Neural cell (in vitro differentiated cells): ENCODE data around the gene SPATA12. TPM values are rescaled to one million over a fixed set of nuclear protein-coding genes. Genes with fewer than 3 reads are reported as not detected.

Source experiments
- H2AFZ ChIP-seq: fragments of 200-600, 300-800 bp; sonication (generic), shearing (Covaris generic); 2 replicates; pipeline ENCODE4 v1.6.0; 2014; ENCODE audit warnings: low read depth, mild to moderate bottlenecking, antibody characterized with exemption, low read length, moderate library complexity
- H3F3A ChIP-seq: fragments of 200-600 bp; shearing (Covaris generic); 2 replicates; pipeline ENCODE4 v1.6.1; 2016; ENCODE audit warnings: mild to moderate bottlenecking, moderate library complexity, mixed read lengths, antibody characterized with exemption, low read length; ENCODE audit not compliant: insufficient read depth, poor library complexity, severe bottlenecking
- H3K27ac ChIP-seq: fragments of 200-600, 300-800 bp; sonication (generic), shearing (Covaris generic); 2 replicates; pipeline ENCODE4 v1.5.1; 2014; ENCODE audit warnings: mild to moderate bottlenecking, low read length, moderate library complexity
- H3K27me3 ChIP-seq: fragments of 300-800, 200-600 bp; sonication (generic), shearing (Covaris generic); 2 replicates; pipeline ENCODE4 v1.6.0; 2014; ENCODE audit warnings: mild to moderate bottlenecking, low read depth, low read length, moderate library complexity; ENCODE audit not compliant: insufficient read depth
- H3K36me3 ChIP-seq: fragments of 300-800, 200-600 bp; sonication (generic), shearing (Covaris generic); 2 replicates; pipeline ENCODE4 v1.5.1; 2014; ENCODE audit warnings: mild to moderate bottlenecking, antibody characterized with exemption, low read length, moderate library complexity; ENCODE audit not compliant: insufficient read depth
- H3K4me2 ChIP-seq: fragments of 300-800, 200-600 bp; sonication (generic), shearing (Covaris generic); 2 replicates; pipeline ENCODE4 v1.6.0; 2014; ENCODE audit warnings: mild to moderate bottlenecking, low read length
- H3K4me3 ChIP-seq: fragments of 300-800, 200-600 bp; sonication (generic), shearing (Covaris generic); 2 replicates; pipeline ENCODE4 v1.5.1; 2014; ENCODE audit warnings: mild to moderate bottlenecking, low read length, moderate library complexity
- H3K79me2 ChIP-seq: fragments of 200-600 bp; shearing (Covaris generic); replicated peaks from 2 replicates; pipeline ENCODE4 v1.6.0; 2014; ENCODE audit warnings: mild to moderate bottlenecking, low read length, moderate library complexity; ENCODE audit not compliant: insufficient read depth
- H3K9ac ChIP-seq: fragments of 300-800, 200-600 bp; sonication (generic), shearing (Covaris generic); 2 replicates; pipeline ENCODE4 v1.6.1; 2016; ENCODE audit warnings: mild to moderate bottlenecking, low read length, mixed read lengths
- H3K9me2 ChIP-seq: fragments of 200-600 bp; shearing (Covaris generic); 2 replicates; pipeline ENCODE4 v1.6.1; 2016; ENCODE audit warnings: mild to moderate bottlenecking, low read length, mixed read lengths; ENCODE audit not compliant: insufficient read depth
- H3K9me3 ChIP-seq: fragments of 200-600, 300-800 bp; sonication (generic), shearing (Covaris generic); 2 replicates; pipeline ENCODE4 v1.6.1; 2016; ENCODE audit warnings: mild to moderate bottlenecking, mixed run types, low read length, moderate library complexity, mixed read lengths
- H4K20me1 ChIP-seq: fragments of 200-600 bp; shearing (Covaris generic); 2 replicates; pipeline ENCODE4 v1.6.1; 2016; ENCODE audit warnings: mild to moderate bottlenecking, mixed run types; ENCODE audit not compliant: insufficient read depth
- CTCF ChIP-seq: fragments of 450-650 bp; IDR thresholded peaks from 2 replicates; pipeline ENCODE4 v1.5.1; 2014; ENCODE audit warnings: antibody characterized with exemption, mild to moderate bottlenecking, moderate library complexity; ENCODE audit not compliant: poor library complexity, severe bottlenecking
- EP300 ChIP-seq: fragments of 450-650 bp; conservative IDR thresholded peaks from 2 replicates; pipeline ENCODE4 v1.6.1; 2014; ENCODE audit warnings: antibody characterized with exemption, mild to moderate bottlenecking, moderate library complexity; ENCODE audit not compliant: poor library complexity, severe bottlenecking
- EZH2 ChIP-seq: fragments of 200-600, 300-800 bp; shearing (Covaris generic), sonication (generic); IDR thresholded peaks from 2 replicates; pipeline ENCODE4 v1.6.1; 2014; ENCODE audit warnings: antibody characterized with exemption, low read length, borderline replicate concordance, mild to moderate bottlenecking; ENCODE audit not compliant: insufficient read depth, poor library complexity, severe bottlenecking
- MXI1 ChIP-seq: fragments of 450-650 bp; conservative IDR thresholded peaks from 2 replicates; pipeline ENCODE4 v1.6.1; 2014; ENCODE audit warnings: antibody characterized with exemption, mild to moderate bottlenecking; ENCODE audit not compliant: poor library complexity, severe bottlenecking
- POLR2AphosphoS5 ChIP-seq: IDR thresholded peaks from 2 replicates; pipeline ENCODE4 v1.6.1; 2012
- RAD21 ChIP-seq: fragments of 450-650 bp; conservative IDR thresholded peaks from 2 replicates; pipeline ENCODE4 v1.6.1; 2014; ENCODE audit warnings: antibody characterized with exemption, mild to moderate bottlenecking, moderate library complexity
- REST ChIP-seq: IDR thresholded peaks from 2 replicates; pipeline ENCODE4 v1.6.1; 2012; ENCODE audit warnings: borderline replicate concordance
- SMC3 ChIP-seq: fragments of 450-650 bp; conservative IDR thresholded peaks from 2 replicates; pipeline ENCODE4 v1.6.1; 2014; ENCODE audit warnings: antibody characterized with exemption, mild to moderate bottlenecking, moderate library complexity; ENCODE audit not compliant: poor library complexity
- TAF1 ChIP-seq: IDR thresholded peaks from 2 replicates; pipeline ENCODE4 v1.6.1; 2012; ENCODE audit warnings: low read depth
- polyA plus RNA-seq: library from polyadenylated mRNA; depleted of rRNA; stranded (reverse); fragments of >200 nt; gene quantifications from 2 replicates; pipeline ENCODE4 v1.2.3, GENCODE V29; 2014

Gene SPATA12
- polyA plus RNA-seq, 1 donor from 2014 or later, result not detected

DNA sequence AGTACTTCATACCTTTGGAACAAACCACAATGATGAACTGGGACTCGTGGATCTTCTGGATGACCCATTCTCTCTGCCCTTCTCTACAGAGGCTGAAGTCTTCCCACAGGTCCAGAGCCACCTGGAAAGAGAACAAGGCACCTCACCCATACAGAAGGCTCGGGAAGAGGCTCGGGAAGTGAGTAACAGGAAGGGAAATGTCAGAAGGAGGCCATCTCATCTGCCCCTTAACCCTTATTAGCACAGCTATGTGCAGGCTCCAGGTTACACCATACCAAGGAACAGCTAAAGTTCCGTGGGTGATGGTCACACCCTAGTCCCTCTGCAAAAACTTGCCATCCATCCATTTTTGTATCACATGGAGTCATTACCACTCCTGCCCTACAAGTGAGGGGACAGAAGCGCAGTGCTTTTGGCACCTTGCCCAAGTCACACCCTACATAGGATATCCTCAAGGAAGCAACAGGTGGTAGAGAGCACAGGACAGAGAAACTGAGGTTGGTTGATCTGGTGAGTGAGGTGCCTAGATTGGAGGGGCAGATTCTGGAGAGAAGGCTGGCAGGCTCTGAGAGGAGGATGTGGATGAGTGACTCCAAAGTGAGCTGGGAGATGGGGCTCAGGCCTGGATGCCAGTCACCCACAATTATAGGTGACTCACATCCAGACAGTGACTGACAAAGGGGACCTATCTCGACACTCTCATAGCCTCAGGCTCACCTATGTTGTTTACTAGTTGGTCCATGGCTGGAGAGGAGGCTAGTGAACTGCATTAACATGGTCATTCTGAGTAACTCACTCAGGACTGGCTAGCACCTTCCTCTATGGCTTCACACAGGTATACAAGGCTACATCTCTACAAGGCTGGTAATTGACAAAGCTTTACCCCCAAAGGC is 38.2 kb downstream of the SPATA12 start:
- H2AFZ ChIP-seq, result no peak overlapping the region
- no peaks in the 10 kb centered on the region for H3K9me3 ChIP-seq
- H3K27ac ChIP-seq, result no peak overlapping the region
- H3K9ac ChIP-seq, result no peak overlapping the region
- no peaks in the 10 kb centered on the region for H3K9me2 ChIP-seq
- no peaks in the 10 kb centered on the region for H3K79me2 ChIP-seq
- no peak for TF ChIP-seq RAD21
- no peak for TF ChIP-seq EZH2
- TF ChIP-seq POLR2AphosphoS5, result no peak
- TF ChIP-seq CTCF, result no peak
- no peak for TF ChIP-seq SMC3
- TF ChIP-seq REST, result no peak
- TF ChIP-seq MXI1, result no peak
- no peak for TF ChIP-seq EP300
- TF ChIP-seq TAF1, result no peak
- no peaks in the 10 kb centered on the region for H3F3A ChIP-seq
- no peak overlapping the region for H3K4me3 ChIP-seq
- H3K36me3 ChIP-seq, result no peaks in the 10 kb centered on the region
- no peaks in the 10 kb centered on the region for H4K20me1 ChIP-seq
- H3K4me2 ChIP-seq, result no peak overlapping the region
- H3K27me3 ChIP-seq, result no peaks in the 10 kb centered on the region

- peaks cover 5% of the 10 kb centered on the region for H3K36me3 ChIP-seq
- TF ChIP-seq POLR2AphosphoS5 (no peak), RAD21 (peak; percentile 95), CTCF (peak; percentile 95), SMC3 (peak; percentile 92), MXI1 (peak; percentile 71), EZH2 (no peak)
- H3K4me3 ChIP-seq, result no peak overlapping the region
- no peaks in the 10 kb centered on the region for H3K9me3 ChIP-seq
- no peak overlapping the region for H3K4me2 ChIP-seq
- H3K9me2 ChIP-seq, result no peaks in the 10 kb centered on the region
- no peaks in the 10 kb centered on the region for H3K27me3 ChIP-seq
- no peaks in the 10 kb centered on the region for H3K79me2 ChIP-seq
- H3F3A ChIP-seq, result no peaks in the 10 kb centered on the region
- no peaks in the 10 kb centered on the region for H4K20me1 ChIP-seq
- no peak overlapping the region for H3K27ac ChIP-seq
- H2AFZ ChIP-seq, result no peak overlapping the region
- H3K9ac ChIP-seq, result no peak overlapping the region
Measured at GRCh38 chr3:57100046-57100695, 39.7 kb downstream of the SPATA12 start.
